Ovary (tissue), 9 donors: ENCODE data around the gene CDC42SE2. TPM values are rescaled to one million over a fixed set of nuclear protein-coding genes. Genes with fewer than 3 reads are reported as not detected.

Experiments
- DNase-seq, 5 donors: peaks; one replicate each; pipeline ENCODE4 v3.0.0-alpha.2; 2019 to 2020
- H3K27ac ChIP-seq, 2 donors: fragments of 200-600 bp; one replicate each; pipeline versions ENCODE4 v1.5.1 to v1.8.0; 2019 to 2022
- H3K27me3 ChIP-seq: fragments of 200-600 bp; one replicate; pipeline ENCODE4 v1.8.0; 2022
- H3K36me3 ChIP-seq: fragments of 200-600 bp; sonication (generic); one replicate; pipeline ENCODE4 v1.5.1; 2019
- H3K4me1 ChIP-seq: one replicate; pipeline ENCODE4 v1.8.1; 2013; ENCODE audit warnings: mild to moderate bottlenecking, moderate library complexity; ENCODE audit not compliant: insufficient read depth
- H3K4me3 ChIP-seq: fragments of 200-600 bp; sonication (generic); one replicate; pipeline ENCODE4 v1.5.1; 2017
- H3K9me3 ChIP-seq, 2 donors: fragments of 200-600 bp in 1 of 2; sonication (generic) in 1 of 2; one replicate each; pipeline versions ENCODE4 v1.5.1 to v1.8.1; 2013 to 2019; ENCODE audit warnings: mild to moderate bottlenecking in 1 of 2, moderate library complexity in 1 of 2
- EP300 ChIP-seq: sonication (generic); formaldehyde crosslinking; IDR thresholded peaks from one replicate; pipeline ENCODE4 v1.6.1; 2017; ENCODE audit warnings: antibody characterized with exemption
- POLR2A ChIP-seq: fragments of 450-650 bp; IDR thresholded peaks from one replicate; pipeline ENCODE4 v1.6.1; 2017; ENCODE audit warnings: antibody characterized with exemption, mild to moderate bottlenecking, moderate library complexity
- WGBS, 3 donors: extraction: QIAGEN DNeasy Blood & Tissue Kit in 1 of 3; methylation state at CpG; one replicate each; pipeline versions ENCODE4 v1.1.5 to v1.1.7; 2013 to 2017; 5-methylcytosine and 5-hydroxymethylcytosine counted together
- intact Hi-C, 4 donors: fragments of 100-400 bp; cut with DNase I; formaldehyde crosslinking; loops; one replicate each; pipeline versions ENCODE4 v1.11.0 to v1.15.1; 2022 to 2023
- polyA plus RNA-seq, 2 donors: library from polyadenylated mRNA; stranded (reverse); fragments of 200-250 nt in 1 of 2; fragments of 350-450 nt in 1 of 2; fragmentation: Illumina TruSeq in 1 of 2; extraction: RNeasy Lipid Tissue Mini Kit (QIAGEN cat#74804) in 1 of 2; gene quantifications; one replicate each; pipeline ENCODE4 v1.2.3, GENCODE V29; 2013 to 2014
- total RNA-seq, 7 donors: library from RNA; depleted of rRNA in 2 of 7; stranded (reverse); fragments of >200 nt in 2 of 7; fragmentation: NEBNext Ultra II Directional in 3 of 7; extraction: Animal tissue kit (Norgen Biotek cat#: 25700) in 3 of 7; gene quantifications; one replicate each; pipeline versions ENCODE4 v1.1.0 to v1.2.4, GENCODE V29; 2016 to 2023
- TF ChIP-seq, protein P1 (sequence below), 3 donors: fragments of 450-650 bp in 2 of 3; fragments of 200-600 bp in 1 of 3; IDR thresholded peaks; one replicate each; pipeline versions ENCODE4 v1.5.1 to v1.8.0; 2016 to 2022; ENCODE audit warnings: antibody characterized with exemption in 3 of 3, mild to moderate bottlenecking in 1 of 3
- donor health status: DM: no; HTN: no; CAD: no; lungs with moderate emphysema.
- donor health status: DM: no; HTN: no; CAD: no.
- donor health status: Bipolar disorder and iron deficiency.
- donor health status: DM: yes; HTN: yes; CAD: no.
- donor health status: DM: no; HTN: no; CAD: no.
- donor health status: DM: yes; HTN: yes; CAD: no.

The CDC42SE2 gene
- total and polyA plus RNA-seq, 9 donors = 18.0 to 37.6 (median 23.7) TPM

GRCh38 chr5:131258733-131259132 is 5.1 kb upstream of the CDC42SE2 start:
- Histone ChIP-seq H3K9me3 (no peaks in the 10 kb centered on the region), H3K27me3 (no peaks in the 10 kb centered on the region), H3K4me1 (peaks cover 5% of the 10 kb centered on the region), H3K27ac (no peak overlapping the region), H3K36me3 (no peaks in the 10 kb centered on the region), H3K4me3 (no peak overlapping the region)
- 70 to 87% (median 83%) methylated on average over 2 of the region's 2 CpGs for WGBS, 3 donors
- intact Hi-C loops = no loop called here
- DNase-seq = no peak
- TF ChIP-seq EP300 = no peak
- TF ChIP-seq, protein P1, sequence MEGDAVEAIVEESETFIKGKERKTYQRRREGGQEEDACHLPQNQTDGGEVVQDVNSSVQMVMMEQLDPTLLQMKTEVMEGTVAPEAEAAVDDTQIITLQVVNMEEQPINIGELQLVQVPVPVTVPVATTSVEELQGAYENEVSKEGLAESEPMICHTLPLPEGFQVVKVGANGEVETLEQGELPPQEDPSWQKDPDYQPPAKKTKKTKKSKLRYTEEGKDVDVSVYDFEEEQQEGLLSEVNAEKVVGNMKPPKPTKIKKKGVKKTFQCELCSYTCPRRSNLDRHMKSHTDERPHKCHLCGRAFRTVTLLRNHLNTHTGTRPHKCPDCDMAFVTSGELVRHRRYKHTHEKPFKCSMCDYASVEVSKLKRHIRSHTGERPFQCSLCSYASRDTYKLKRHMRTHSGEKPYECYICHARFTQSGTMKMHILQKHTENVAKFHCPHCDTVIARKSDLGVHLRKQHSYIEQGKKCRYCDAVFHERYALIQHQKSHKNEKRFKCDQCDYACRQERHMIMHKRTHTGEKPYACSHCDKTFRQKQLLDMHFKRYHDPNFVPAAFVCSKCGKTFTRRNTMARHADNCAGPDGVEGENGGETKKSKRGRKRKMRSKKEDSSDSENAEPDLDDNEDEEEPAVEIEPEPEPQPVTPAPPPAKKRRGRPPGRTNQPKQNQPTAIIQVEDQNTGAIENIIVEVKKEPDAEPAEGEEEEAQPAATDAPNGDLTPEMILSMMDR (IDR thresholded peaks at IDR 0.05) = no peak
- no peak for TF ChIP-seq POLR2A

- H3K4me1 ChIP-seq = peaks cover 5% of the 10 kb centered on the region
- H3K27me3 ChIP-seq = no peaks in the 10 kb centered on the region
- no peak overlapping the region for H3K4me3 ChIP-seq
- intact Hi-C loops = no loop called here
- no peaks in the 10 kb centered on the region for H3K9me3 ChIP-seq
- DNase-seq = no peak
- no peak overlapping the region for H3K27ac ChIP-seq
- TF ChIP-seq POLR2A (no peak), EP300 (no peak)
- TF ChIP-seq, protein P1 (IDR thresholded peaks at IDR 0.05) = no peak
- no peaks in the 10 kb centered on the region for H3K36me3 ChIP-seq
Observed at GRCh38 chr5:131259326-131259725, 4.5 kb upstream of the CDC42SE2 start.

- Histone ChIP-seq H3K4me3 (no peak overlapping the region), H3K9me3 (no peaks in the 10 kb centered on the region), H3K27ac (peak overlapping the region; percentile 16 to 23), H3K4me1 (peaks cover 5% of the 10 kb centered on the region), H3K36me3 (no peaks in the 10 kb centered on the region), H3K27me3 (no peaks in the 10 kb centered on the region)
- TF ChIP-seq, protein P1 (IDR thresholded peaks at IDR 0.05) = no peak
- no peak for TF ChIP-seq POLR2A
- no peak for TF ChIP-seq EP300
- 2 to 20% (median 2%) methylated on average over 1 of the region's 1 CpG for WGBS, 3 donors
- no peak for DNase-seq
- intact Hi-C loops = loop anchor here in 3 of 4 donors (10.0 kb wide), 2 partner anchors 86 to 96 kb away; partner anchors contain the start of genes HINT1 (in 2 of the 3) and LYRM7 (in 1 of the 3)
Observed at GRCh38 chr5:131260895-131261294, 3.0 kb upstream of the CDC42SE2 start.

GRCh38 chr5:131261483-131261882 is 2.4 kb upstream of the CDC42SE2 start:
- Histone ChIP-seq H3K27me3 (no peaks in the 10 kb centered on the region), H3K4me1 (peaks cover 5% of the 10 kb centered on the region), H3K36me3 (no peaks in the 10 kb centered on the region), H3K27ac (peak overlapping the region in 1 of 2 donors; percentile 16), H3K9me3 (no peaks in the 10 kb centered on the region), H3K4me3 (no peak overlapping the region)
- 63 to 78% (median 73%) methylated on average over 6 of the region's 6 CpGs for WGBS, 3 donors
- DNase-seq = no peak
- intact Hi-C loops = loop anchor here in 3 of 4 donors (10.0 kb wide), 2 partner anchors 87 to 97 kb away; partner anchors contain the start of genes HINT1 (in 2 of the 3) and LYRM7 (in 1 of the 3)
- TF ChIP-seq EP300 (no peak), POLR2A (no peak)
- TF ChIP-seq, protein P1 (IDR thresholded peaks at IDR 0.05) = no peak
